NCI-H1092 (cell line): ENCODE data around the gene PLIN4.

Experiments
- DNase-seq: peaks from one replicate; lab custom pipeline; 2025; lab: John Stamatoyannopoulos, UW

PLIN4 gene

DNA sequence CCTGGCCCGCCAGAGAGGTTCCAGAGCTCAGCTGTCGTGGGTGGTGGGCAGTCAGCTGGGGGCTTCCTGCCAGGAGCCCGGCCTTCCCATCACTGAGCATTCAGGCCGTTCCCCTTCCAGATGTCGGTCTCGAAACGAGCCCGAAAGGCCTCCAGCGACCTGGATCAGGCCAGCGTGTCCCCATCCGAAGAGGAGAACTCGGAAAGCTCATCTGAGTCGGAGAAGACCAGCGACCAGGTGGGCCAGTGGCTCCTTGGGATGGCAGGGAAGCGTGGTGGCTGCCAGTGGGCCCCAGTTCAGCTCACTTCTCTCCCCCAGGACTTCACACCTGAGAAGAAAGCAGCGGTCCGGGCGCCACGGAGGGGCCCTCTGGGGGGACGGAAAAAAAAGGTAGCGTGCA lies 26.8 kb downstream of the PLIN4 start:
- DNase-seq: no peak

DNA sequence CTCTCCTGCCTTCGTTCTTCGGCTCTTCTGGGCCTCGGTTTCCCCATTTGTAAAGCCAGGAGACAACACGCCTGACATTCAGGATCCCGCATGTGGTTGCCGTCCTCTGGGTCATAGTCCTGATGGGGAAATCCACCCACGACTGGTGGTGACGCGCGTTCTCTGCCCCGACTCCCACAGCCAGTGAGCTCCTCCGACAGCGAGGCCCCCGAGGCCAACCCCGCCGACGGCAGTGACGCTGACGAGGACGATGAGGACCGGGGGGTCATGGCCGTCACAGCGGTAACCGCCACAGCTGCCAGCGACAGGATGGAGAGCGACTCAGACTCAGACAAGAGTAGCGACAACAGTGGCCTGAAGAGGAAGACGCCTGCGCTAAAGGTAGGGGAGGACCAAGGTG lies 29.8 kb downstream of the PLIN4 start:
- no peak for DNase-seq

DNA sequence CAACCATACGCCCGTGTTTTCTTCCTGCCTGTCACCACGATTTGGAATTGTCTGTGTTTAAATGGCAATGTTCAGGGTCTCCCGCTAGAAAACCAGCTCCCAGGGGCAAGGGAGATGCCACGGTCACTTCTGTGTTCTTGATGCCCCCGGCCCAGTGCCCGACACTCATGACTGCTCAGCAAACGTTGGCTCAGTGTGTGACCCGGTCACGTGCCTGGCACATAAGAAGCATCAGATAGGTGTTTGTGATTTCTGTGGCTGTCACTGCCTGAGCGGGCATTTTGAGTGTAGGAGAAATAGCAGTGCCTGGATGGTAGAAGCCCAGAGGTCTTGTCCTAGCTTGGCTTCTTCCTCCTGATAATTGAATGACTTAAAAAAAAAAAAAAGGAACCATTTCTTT lies 30.7 kb downstream of the PLIN4 start:
- DNase-seq: no peak

DNA sequence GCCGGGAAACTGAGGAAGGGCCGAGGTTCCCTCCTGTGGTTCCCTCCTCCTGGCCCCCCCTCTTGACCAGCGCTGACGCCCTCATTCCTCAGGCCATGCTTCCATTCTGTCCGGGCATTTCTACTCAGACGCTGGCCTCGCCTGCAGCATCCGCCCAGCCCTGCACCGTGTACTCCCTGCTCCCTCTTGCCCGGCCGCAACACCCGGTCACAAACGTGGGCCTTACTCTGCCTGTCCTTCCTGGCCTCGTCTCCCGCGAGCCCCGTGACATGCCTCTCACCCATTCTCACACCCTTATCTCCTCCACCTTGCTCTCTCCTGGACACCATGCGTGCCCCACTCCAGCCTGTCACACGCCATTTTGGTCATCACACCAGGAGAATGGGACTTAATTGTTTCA lies 34.9 kb downstream of the PLIN4 start:
- DNase-seq: no peak

DNA sequence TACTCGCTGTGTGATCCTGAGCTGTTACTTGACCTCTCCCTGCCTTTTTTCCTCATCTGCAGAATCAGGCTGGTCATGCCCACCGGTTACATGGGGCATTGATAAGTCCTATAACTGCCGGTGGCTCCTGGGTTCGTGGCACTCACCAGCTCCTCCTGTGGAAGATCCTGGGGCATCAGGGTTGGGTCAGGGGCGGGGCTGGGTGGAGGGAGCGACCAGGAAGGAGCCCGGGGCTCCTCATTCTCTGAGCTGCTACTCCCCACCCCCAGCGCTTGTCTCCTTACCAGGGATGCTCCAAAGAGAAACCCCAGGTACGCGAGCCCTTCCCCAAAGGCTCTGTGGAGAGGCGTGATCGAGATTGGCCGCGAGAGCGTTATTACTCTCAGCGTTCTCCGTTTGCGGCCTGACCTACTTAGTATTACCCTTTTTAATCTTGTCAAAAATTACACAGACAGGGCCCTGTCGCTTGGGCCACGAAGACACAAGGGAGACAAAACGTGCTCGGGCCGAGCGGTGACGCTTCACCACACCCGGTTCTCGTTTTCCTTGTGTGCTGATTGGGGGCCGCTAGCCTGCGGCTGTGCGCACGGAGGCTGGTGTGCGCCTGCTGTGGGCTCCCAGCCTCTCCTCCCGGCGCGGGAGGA lies 35.4 kb downstream of the PLIN4 start:
- DNase-seq: no peak

DNA sequence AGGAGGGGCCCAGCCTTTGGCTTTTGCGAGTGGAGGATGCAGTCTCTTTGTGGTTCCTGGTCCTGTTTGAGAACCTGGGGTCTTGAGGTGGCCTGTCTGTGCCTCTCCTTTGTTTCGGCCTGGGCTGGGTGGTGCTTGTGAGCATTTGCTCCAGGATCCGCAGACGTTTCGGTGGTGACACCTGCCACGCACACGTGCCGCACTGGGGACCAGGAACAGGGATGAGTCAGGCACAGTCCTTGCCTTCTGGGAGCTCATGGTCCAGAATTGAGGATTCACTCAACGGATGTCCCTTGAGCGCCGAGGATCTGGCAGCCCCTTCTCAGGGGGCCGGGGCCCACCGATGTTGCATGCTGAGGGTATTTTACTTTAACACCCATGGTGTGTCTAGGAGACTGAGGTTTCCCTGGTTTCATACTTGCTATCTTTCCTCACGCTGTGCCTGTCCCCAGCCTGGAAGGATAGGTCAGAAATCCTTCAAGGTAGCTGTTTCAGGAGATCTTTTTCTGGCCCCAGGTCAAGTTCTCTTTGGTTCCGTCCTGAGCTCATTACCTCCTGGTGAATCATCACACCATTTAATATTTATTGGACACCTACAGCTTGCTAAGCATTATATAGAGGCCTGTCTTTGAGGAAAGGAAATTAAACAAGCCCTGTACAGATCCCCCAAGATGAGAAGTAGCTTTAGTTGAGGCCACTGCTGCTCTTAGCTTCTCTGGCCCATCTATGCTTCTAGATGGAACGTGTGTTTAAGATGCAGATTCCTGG lies 41.1 kb downstream of the PLIN4 start:
- no peak for DNase-seq

DNA sequence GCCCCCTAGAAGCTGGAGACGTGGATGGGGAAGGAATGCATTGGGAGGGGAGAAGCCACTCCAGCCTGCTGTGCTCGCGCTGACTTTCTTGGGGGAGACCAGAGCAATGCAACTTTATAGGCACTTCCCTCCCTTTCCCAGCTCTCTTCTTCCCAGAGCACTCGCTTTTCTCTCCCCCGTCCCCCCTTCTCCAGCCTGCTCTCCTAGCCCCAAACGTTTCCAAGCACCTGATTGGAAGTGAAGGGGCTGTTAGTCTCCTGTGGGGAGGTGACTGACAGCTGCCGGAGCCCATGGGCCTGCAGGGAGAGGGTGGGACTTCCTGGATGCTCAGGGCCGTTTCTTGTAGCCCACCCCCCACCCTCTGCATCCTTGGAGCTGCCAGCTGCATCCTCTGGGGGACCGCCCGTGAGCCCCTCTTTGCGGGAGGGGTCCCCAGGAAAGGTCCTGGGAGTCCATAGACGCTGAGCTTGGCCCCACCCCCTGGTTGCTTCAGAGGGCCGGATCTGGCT lies 43.7 kb downstream of the PLIN4 start:
- DNase-seq: peak; percentile 70

DNA sequence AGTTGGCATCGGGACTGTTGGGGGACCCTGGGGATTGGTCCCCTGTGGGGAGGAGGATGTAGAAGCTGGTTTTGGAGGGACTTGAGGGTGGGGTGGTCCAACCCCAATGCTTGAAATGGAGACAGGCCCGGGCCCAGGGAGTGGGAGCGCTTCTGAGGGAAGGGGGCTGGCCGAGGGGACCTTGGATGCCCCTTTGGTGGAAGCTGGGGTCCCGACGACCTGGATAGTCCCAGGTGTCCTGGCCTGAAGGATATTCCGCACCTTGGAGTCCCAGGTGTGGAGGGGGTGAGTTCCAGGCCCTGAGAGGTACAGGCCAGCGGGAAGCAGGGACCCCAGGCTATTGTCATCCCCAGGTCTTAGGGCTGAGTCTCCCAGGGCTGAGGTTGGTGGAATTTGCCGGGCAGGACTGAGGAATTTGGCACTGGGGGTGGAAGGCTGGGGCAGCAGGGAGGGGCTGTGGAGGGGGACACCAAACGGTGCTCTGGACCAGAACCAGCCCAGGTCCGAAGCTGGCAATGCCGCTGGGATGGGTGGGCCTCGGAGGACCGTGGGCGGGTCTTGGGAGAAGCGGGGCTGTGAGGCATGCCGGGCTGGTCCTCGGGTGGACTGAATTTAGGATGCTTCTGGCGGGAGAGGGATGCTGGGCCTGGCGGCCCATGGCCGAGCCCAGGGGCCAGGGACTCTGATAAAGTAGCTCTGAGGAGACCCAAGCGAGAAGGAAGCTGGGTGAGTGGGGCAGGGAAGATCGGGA lies 44.3 kb downstream of the PLIN4 start:
- DNase-seq: no peak

DNA sequence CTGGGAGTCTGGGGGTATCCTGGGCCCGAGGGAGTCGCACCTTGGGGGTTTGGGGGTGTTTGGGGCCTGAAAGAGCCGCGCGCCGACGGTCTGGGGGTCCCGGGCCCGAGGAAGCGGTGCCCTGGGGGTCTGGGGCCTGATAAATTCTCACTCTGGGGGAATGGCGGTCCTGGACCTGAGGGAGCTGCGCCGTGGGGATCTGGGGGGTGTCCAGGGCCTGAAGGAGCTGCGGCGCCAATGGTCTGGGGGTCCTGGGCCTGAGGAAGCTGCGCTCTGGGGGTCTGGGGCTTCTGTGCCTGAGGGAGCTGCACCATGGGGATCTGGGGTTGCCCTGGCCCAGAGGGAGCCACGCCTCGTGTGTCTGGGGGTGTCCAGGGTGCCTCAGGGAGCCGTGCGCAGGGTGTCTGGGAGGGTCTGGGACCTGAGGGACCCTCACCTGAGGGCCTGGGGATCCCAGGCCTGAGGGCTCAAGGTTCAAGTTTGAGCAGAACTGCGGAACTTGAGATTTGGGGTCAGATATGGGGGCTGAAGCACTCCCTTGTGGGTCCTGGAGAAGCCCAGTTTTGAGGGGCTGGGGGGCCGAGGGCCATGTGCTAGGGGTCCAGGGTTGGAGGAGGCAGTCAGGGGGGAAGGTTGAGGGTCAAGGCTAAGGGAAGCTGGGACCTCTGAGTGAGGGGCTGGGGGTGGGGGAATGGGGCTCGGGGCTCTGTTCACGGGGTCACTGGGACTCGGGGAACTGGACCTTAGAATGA lies 45.1 kb downstream of the PLIN4 start:
- no peak for DNase-seq

DNA sequence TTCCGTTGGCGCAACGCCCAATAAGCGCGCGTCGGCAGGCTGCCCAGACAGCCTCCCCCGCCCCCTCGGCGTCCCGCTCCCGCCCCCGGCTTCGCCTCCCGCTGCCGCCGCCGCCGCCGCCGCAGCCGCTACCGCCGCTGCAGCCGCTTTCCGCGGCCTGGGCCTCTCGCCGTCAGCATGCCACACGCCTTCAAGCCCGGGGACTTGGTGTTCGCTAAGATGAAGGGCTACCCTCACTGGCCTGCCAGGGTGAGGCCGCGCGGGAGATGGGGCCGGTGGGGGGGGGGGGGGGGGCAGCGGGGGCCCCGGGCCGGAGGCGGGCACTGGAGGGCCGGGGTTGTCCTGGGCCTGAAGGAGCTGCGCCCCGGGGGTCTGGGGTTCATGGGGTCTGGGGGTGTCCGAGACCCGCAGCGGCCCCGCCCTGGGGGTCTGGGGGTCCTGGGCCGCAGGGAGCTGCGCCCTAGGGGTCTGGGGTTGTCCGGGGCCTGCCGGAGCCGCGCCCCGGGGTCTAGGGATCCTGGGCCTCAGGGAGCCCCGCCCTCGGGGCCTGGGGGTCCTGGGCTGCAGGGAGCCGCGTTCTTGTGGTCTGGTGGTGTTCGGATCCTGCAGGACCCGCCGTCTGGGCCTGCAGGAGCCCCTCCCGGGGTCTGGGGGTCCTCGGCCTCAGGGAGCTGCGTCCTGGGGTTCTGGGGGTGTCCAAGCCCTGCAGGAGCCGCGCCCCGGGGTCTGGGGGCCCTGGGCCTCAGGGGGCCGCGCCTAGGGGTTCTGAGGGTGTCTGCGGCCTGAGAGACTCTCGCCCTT lies 45.9 kb downstream of the PLIN4 start, which contains the start of gene HDGFL2:
HDGFL2 (plus strand) TSS at position 124 of the 801 bp plus-strand sequence; CDS start at position 178, 54 bp downstream.
- no peak for DNase-seq

DNA sequence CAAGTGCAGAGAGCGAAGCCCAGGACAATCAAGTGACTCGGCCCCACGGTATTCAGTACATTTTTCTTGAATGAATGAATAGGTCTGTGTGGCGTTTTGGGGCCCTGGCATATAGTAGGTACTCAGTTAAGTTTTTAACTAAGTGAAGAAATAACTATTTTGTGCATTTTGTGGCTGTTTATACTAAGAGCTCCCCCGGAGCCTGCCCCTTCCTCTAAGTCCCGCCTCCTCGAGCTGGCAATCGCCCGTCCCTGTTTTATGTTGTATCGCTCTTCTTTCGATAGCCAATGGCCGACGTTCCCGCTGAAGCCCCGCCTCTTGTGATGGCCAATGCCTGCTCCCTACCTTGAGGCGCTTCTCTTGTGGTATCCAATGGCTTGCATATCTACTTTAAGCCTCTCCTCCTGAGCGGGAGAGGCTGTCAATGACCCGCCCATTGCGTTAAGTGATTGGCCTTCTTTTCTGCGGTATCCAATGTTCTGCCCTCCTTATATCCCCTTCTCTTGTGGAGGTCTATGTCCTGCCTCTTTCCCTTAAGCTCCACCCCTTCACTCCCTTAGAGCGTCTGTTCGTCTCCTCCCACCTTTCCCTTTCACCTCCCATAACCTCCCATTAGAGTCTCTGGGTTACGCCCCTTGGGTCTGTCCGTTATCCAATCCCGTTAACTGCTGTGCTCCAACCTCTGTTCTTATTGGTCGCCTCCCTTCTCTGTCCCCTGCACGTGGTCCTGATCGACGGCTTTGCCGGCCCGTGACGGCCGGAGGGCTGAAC lies 46.7 kb downstream of the PLIN4 start:
- peak; percentile 100 for DNase-seq

DNA sequence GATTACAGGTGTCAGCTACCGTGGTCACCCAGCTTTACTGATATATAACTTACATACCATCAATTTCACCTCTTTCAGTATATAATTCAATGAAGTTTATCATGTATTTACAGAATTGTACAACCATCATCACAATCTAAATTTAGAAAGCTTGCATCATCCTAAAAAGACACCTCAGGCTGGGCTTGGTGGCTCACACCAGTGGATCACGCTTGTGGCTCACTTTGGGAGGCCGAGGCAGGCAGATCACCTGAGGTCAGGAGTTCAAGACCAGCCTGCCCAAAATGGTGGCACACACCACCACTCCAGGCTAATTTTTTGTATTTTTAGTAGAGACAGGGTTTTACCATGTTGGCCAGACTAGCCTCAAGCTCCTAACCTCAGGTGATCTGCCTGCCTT lies 50.5 kb downstream of the PLIN4 start:
- DNase-seq: no peak

DNA sequence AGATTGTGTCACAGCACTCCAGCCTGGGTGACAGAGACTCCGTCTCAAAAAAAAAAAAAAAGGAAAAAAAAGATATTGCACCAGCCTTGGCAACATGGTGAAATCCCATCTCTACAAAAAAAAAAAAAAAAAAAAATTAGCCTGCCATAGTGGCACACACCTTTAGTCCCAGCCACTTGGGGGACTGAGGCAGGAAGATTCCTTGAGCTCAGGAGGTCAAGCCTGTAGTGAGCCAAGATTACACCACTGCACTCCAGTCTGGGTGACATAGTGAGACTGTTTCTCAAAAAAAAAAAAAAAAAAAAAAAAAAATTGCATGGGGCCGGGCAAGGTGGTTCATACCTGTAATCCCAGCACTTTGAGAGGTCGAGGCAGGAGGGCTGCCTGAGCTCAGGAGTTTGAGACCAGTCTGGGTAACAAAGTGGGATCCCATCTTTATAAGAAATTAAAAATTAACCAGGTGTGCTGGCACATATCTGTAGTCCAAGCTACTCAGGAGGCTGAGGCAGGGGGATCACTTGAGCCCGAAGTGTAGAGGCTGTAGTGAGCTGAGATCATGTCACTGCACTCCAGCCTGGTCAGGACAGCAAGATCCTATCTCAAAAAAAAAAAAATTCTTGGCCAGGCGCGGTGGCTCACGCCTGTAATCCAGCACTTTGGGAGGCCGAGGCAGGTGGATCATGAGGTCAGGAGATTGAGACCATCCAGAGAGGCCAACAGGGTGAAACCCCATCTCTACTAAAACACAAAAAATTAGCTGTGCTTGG lies 53.3 kb downstream of the PLIN4 start:
- DNase-seq: no peak

DNA sequence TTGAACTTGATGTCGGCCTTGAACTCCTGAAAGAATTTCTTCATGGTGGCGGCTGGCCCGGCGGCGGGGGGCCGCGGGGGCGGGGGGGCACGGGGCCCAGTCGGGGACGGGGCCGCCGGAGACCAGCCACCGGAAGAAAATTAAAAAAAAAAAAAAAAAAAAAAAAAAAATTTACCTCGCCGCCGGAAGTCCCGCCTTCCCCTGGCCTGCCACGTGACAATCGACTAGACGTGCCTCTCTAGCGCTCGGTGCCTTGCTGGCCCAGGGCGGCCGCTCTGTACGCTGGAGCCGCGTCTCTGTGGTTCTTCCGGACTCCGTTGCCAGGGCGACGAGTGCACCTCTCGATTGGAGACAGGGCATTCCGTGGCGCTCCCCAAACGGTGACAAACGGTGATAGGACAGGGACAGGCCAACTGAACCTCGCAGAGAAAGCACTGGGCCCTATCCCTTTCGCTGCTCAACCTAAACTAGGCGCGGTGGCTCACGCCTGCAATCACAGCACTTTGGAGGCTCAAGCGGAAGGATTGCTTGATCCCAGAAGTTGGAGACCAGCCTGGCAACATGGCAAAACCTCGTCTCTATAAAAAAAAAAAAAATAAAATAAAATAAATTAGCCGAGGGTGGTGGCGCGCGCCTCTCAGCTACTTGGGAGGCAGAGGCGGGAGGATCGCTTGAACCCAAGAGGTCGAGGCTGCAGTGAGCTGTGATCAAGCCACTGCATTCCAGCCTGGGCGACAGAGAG lies 60.5 kb downstream of the PLIN4 start, which contains the start of gene UBXN6:
UBXN6 (minus strand) TSS at position 141 of the 742 bp plus-strand sequence; CDS start at position 44, 97 bp downstream.
- DNase-seq: peak; percentile 97

DNA sequence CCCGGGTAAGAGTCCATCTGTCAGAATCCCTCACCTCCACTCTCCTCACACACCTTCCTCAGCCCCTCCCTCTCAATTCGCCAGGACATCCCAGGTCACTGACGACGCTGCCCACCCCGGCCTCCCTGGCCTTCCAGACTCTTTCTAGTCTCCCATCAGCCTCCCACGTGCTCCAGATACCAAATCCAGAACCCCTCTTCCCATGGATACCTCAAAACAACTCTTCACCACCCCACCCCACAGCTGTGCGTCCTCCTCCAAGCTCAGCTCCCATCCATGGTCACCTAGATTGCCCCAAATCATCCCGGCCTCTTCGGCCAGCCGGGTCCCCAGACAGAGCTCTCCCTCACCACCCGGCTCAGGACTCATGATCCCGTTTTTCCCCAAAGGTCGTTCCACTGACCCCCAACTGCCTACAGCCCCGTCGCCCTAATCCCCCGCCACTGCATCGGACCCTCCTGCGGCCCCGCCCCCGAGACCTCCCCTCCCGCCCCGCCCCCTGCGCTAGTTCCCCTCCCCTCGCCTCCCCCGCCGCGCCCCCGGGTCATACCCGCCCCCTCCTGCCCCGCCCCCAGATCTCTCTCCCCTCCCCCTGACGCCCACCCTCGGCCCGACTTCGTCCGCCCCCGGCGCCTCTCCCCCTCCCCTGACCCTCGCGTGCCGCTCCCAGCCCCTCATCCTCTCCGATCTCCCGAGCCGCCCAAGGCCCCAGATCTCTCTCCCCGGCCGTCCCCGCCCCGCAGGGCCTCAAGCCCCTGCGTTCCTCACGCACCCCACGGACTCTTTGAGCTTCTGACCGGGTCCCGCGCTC lies 61.2 kb downstream of the PLIN4 start:
- peak; percentile 43 for DNase-seq

DNA sequence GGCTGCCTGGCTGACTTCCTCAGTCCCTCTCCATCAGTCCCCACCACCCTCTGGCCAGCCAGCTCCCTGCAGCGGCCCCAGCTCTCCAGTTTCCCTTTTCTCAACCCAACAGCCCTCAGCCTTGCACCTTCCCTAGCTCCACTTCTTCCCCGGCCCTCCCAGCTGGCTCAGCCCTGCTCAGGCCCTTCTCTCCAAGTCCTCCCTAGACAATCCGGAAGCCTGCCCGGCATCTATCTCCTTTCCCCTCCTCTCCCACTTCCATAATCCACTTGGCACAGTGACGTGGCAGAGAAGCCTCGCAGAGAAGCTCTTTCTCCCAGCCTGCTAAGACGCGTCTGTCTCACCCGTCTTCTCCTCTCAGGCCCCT lies 61.8 kb downstream of the PLIN4 start:
- DNase-seq: peak; percentile 15

DNA sequence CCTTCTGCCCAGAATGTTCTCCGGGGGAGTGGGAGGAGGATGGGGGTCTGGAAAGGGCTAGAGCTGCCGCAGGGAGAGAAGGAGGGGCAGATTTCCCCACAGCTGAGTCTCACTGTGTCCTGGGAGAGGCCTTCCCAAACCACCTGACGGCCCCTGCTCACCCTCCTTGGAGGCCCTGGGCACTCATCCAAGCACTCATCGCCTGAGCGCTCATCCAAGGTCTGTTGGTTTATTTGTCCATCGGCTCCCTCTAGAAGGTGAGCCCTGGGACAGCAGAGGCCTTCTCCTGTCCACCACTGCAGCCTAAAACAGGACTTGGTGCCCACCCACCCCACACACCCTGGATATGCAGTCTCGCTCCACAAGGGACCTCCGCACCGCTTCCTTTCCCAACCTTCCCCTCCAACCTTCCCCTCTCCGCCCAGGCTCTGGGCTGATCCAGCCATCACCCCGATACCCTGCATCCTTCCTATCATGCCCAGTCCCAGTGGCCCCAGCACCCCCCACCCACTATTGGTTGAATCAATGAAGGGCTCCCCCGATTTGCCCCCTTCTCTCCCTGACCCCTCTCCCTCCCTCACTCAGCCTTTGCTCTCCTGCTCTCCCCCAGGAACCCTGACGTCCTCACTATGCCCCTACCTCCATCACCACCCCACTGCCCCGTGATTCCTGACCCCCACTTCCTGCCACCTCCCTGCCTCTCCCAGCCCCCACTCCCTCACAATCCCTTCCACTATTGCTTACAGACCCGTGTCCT lies 62.4 kb downstream of the PLIN4 start:
- peak; percentile 76 for DNase-seq
